Measurements from ENCODE around the gene SUGT1. TPM values are rescaled to one million over a fixed set of nuclear protein-coding genes. Genes with fewer than 3 reads are reported as not detected.
"Not testable (repeated sequence)": the region's sequence is repeated elsewhere in the genome, so short reads cannot be mapped to it uniquely, and the experiment has no call there.

Gene SUGT1
- 10 to 100 TPM; 15.4 to 29.3 (median 23.9) TPM for total RNA-seq
- long read RNA-seq, partial matches to known transcripts, result 2 of 2 reads
- long read RNA-seq, other reads (novel, unspliced or antisense), result 0 of 2 reads

DNA sequence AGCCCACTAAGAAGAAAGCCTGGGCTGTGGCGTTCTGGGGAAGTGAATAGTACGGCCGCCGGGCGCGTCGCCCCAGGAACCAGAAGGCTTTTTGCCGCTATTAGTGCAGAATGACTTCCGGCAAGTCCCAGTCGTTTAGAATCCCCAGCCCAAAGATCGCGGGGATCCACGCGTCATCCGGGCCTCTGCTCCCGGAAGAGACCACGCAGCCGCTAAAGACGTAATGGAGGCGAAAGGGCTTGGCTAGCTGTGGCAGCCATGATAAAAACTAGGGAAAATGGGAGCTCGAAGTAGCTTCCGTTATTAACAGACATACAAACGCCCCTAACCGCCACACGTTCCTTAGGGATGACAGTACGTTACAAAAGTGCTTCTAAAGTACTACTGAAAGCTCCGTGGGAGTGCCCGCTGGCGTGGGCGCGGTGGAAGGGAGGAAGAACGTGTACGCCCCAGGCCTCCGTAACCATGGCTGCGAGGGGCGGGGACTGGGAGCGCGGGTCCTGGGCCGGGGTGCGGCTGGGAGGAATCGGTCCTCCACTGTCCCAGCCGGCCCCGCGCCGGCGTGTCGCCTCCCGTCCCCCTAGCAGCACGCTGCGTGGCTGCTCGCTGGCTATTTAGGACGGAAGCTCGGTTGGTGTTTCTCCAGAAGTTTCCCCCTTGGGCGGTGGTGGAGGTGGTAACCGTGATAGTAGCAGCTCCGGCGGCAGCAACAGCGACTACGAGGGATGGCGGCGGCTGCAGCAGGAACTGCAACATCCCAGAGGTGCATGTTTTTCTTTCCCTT is at the start of gene SUGT1:
TSS of gene SUGT1 (plus strand) at position 641 of the 784 bp plus-strand sequence. CDS start at position 726, 85 bp downstream.
- 1% methylated on average over 29 of the region's 61 CpGs for WGBS (ENCODE audit: insufficient coverage, low coverage, low lambda C conversion rate, missing lambda C conversion rate)
- intact Hi-C loops (cut with DNase I), result no loop called here
- H3K9me3 ChIP-seq, result no peaks in the 10 kb centered on the region

DNA sequence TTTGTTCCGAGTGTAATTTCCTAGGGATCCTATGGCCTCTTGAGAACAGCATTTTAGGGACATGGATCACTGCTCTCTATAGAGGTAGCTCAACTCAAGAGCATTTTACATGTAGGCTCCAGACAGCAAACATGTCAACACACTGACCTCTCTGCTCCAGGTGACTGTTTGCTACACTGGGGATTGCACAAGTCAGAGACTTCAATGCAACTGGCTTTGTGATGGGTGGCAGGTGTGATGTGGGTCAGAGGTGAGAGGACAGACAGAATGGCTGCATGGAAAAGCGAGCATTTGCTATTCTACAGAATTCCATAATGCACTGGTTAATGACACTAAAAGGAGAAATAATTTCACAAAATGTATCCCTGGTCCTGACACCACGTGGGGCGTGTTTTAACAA is 49.3 kb upstream of the SUGT1 start:
- H3K4me3 ChIP-seq; H3K27me3 ChIP-seq; H3K36me3 ChIP-seq; DNase-seq; H3K9me3 ChIP-seq; intact Hi-C loops (cut with DNase I); H3K27ac ChIP-seq: not testable (repeated sequence)
- ATAC-seq, result peak; percentile 60 to 87 (median 72)
- 28% methylated on average over 3 of the region's 4 CpGs for WGBS (ENCODE audit: insufficient coverage, low coverage, low lambda C conversion rate, missing lambda C conversion rate)
- H3K4me1 ChIP-seq, result peaks cover 0 to 12% (median 0%) of the 10 kb centered on the region in 4 donors

More for the DNA sequence above, at the start of gene SUGT1:
- Histone ChIP-seq H3K4me1 (peaks cover 0 to 11% (median 4%) of the 10 kb centered on the region in 4 donors), H3K4me3 (peak within 1 kb of the TSS; percentile 70 to 90 (median 75)), H3K36me3 (peaks cover 0 to 3% (median 0%) of the 10 kb centered on the region in 4 donors), H3K27ac (peak within 1 kb of the TSS; percentile 94 to 96 (median 96)), H3K27me3 (no peaks in the 10 kb centered on the region)
- ATAC-seq (peak; percentile 96 to 99 (median 98)), DNase-seq (peak; percentile 98 to 99 (median 98))
- peak; percentile 90 for TF ChIP-seq POLR2A (IDR thresholded peaks at IDR 0.05)
- TF ChIP-seq, protein P1, sequence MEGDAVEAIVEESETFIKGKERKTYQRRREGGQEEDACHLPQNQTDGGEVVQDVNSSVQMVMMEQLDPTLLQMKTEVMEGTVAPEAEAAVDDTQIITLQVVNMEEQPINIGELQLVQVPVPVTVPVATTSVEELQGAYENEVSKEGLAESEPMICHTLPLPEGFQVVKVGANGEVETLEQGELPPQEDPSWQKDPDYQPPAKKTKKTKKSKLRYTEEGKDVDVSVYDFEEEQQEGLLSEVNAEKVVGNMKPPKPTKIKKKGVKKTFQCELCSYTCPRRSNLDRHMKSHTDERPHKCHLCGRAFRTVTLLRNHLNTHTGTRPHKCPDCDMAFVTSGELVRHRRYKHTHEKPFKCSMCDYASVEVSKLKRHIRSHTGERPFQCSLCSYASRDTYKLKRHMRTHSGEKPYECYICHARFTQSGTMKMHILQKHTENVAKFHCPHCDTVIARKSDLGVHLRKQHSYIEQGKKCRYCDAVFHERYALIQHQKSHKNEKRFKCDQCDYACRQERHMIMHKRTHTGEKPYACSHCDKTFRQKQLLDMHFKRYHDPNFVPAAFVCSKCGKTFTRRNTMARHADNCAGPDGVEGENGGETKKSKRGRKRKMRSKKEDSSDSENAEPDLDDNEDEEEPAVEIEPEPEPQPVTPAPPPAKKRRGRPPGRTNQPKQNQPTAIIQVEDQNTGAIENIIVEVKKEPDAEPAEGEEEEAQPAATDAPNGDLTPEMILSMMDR (IDR thresholded peaks at IDR 0.05), result peak; percentile 50 to 57 (median 50)

DNA sequence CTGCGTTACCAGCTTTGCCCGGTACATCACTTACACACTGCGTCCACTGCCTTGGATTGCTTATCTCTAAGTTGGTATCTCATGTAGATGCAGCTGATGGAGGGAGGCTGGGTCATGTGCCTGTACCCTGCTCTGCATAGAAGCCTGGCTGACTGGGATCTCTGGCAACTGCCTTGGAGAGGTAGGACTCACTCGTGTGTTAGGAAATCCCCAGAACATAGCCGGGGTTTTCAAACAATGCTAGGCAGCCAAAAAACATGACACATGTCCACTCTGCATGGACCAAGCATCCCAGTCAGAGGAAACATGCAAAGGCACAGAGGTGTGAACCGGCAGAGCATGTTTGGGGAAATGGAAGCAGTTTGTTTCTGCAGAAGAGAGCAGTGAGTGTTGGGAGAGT is 46.5 kb upstream of the SUGT1 start:
- H3K4me1 ChIP-seq; DNase-seq; H3K27me3 ChIP-seq; H3K36me3 ChIP-seq; H3K27ac ChIP-seq; H3K9me3 ChIP-seq; intact Hi-C loops (cut with DNase I); H3K4me3 ChIP-seq; ATAC-seq: not testable (repeated sequence)
- 29% methylated on average over 2 of the region's 6 CpGs for WGBS (ENCODE audit: insufficient coverage, low coverage, low lambda C conversion rate, missing lambda C conversion rate)

DNA sequence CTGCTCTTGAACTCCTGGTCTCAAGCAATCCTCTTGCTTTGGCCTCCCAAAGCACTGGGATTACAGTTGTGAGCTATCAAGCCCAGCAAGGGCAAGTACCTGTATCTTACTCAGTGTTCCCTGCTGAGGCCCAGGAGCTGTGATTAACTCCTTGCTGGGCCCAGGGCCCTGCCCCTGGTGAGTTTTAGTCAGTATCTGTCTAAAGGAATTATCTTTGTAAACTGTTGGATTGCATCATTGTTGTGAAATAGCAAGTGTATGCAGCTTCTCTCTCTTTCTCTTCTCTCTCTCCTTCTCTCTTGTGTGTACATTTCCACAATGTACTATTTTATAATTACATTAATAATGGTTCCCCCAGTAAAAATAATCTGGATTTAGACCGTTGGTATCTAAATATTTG is 45.8 kb upstream of the SUGT1 start:
- H3K36me3 ChIP-seq; ATAC-seq; intact Hi-C loops (cut with DNase I): not testable (repeated sequence)

DNA sequence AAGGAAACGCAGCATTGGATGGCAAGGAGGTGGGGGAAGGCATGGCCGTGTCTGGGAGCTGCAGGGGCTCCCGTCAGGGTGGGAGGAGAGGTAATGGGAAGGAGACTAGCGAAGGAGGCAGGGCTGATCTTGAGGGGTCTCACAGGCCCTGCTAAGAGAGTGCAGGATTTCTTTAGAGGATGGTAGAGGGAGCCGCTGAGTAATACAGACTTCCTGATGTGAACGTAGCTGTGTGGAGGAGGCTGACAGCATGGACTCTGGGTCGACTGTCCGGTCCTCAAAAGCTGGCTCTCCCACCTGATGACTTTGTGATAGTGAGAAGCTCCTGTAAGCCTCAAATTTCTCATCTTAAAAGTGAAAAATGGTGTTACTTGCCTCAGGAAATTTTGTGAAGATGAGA is 44.5 kb upstream of the SUGT1 start:
- H3K4me3 ChIP-seq; H3K9me3 ChIP-seq; H3K27ac ChIP-seq; DNase-seq; H3K36me3 ChIP-seq; H3K27me3 ChIP-seq; intact Hi-C loops (cut with DNase I); ATAC-seq; H3K4me1 ChIP-seq: not testable (repeated sequence)
- 32% methylated on average over 6 of the region's 8 CpGs for WGBS (ENCODE audit: insufficient coverage, low coverage, low lambda C conversion rate, missing lambda C conversion rate)

More for the DNA sequence above, 45.8 kb upstream of the SUGT1 start:
- not testable (repeated sequence) for H3K4me3 ChIP-seq, H3K9me3 ChIP-seq, H3K4me1 ChIP-seq, H3K27ac ChIP-seq, H3K27me3 ChIP-seq, DNase-seq
- 16% methylated on average over 1 of the region's 1 CpG for WGBS (ENCODE audit: insufficient coverage, low coverage, low lambda C conversion rate, missing lambda C conversion rate)

DNA sequence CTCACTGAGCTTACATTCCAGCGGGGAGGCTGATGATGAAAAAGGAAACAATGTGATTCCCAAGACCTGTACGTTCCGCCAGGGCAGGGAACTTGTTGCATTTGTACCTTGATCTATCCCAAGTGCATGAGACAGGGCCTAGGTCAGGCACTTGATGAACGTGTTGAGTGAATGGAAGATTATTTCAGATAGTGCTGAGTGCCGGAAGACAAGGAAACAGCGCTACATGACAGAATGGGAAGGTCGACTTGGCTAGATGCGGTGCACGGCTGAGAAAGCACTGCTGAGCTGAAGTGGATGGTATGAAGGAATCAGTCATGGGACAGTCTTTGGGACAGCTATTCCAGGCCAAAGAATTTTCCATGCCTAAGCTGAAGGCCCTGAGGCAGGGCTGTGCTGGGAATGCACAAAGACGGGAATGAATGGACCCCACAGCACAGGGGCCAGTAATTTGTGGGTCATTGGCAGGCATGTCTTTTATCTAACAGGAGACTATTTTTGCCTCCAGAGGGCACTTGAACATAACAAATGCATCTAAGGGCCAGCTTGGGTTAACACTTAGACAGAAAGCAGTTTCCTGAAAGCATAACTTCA is 43.5 kb upstream of the SUGT1 start:
- intact Hi-C loops (cut with DNase I); DNase-seq; H3K9me3 ChIP-seq; H3K27me3 ChIP-seq; H3K27ac ChIP-seq; H3K4me3 ChIP-seq; H3K36me3 ChIP-seq; H3K4me1 ChIP-seq: not testable (repeated sequence)
- WGBS (ENCODE audit: insufficient coverage, low coverage, low lambda C conversion rate, missing lambda C conversion rate), result 38% methylated on average over 9 of the region's 10 CpGs
- TF ChIP-seq, protein P1 (IDR thresholded peaks at IDR 0.05), result peak; percentile 46 to 51 (median 48)
- ATAC-seq, result peak; percentile 75 to 90 (median 80)

DNA sequence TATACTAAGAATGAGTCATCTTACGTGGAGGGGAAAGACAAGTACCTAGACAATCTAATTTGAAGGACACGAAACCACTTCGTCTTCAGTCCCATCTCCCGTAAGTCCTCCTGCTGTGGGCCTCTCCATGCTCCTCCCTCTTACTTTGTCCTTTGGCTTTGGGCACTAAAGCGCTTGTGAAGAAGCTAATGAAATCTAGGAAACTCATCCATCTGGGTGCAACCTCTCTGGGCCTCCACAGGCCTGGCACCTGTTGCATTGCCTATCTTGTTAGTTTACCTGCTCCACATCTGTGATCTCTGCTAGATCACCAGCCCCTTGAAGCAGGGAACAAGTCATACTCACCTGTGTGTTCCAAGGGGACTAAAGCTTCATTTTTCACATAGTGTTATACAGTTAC is 42.5 kb upstream of the SUGT1 start:
- H3K9me3 ChIP-seq; H3K27ac ChIP-seq; ATAC-seq; H3K27me3 ChIP-seq; intact Hi-C loops (cut with DNase I); DNase-seq; H3K4me3 ChIP-seq; H3K36me3 ChIP-seq; H3K4me1 ChIP-seq: not testable (repeated sequence)
- WGBS (ENCODE audit: insufficient coverage, low coverage, low lambda C conversion rate, missing lambda C conversion rate), result 80% methylated on average over 4 of the region's 5 CpGs
